Activated T-cell treated with anti-CD3 and anti-CD28 coated beads, Interleukin-2, amount 50 U/mL, for 24 hours (primary cell): Measurements from ENCODE around the gene BCL2.

Source experiments
- DNase-seq: peaks from one replicate; pipeline ENCODE4 v3.0.0-alpha.2; 2020
- H3K27ac Mint-ChIP-seq: 2 replicates; pipeline ENCODE4 v1.8.0; 2020; ENCODE audit warnings: mild to moderate bottlenecking, mixed read lengths
- H3K27me3 Mint-ChIP-seq: 2 replicates; pipeline ENCODE4 v1.8.0; 2020; ENCODE audit warnings: mixed read lengths
- H3K36me3 Mint-ChIP-seq: 2 replicates; pipeline ENCODE4 v1.8.0; 2020; ENCODE audit warnings: low read depth, mixed read lengths
- H3K4me1 Mint-ChIP-seq: 2 replicates; pipeline ENCODE4 v1.8.0; 2020; ENCODE audit warnings: low read depth, mixed read lengths
- H3K4me3 Mint-ChIP-seq: 2 replicates; pipeline ENCODE4 v1.8.0; 2020; ENCODE audit warnings: mild to moderate bottlenecking, moderate library complexity, mixed read lengths
- H3K9me3 Mint-ChIP-seq: 2 replicates; pipeline ENCODE4 v1.8.0; 2020; ENCODE audit warnings: mixed read lengths

The BCL2 gene

GRCh38 chr18:63128237-63128974 is 191.2 kb downstream of the BCL2 start:
- H3K9me3 Mint-ChIP-seq = no peaks in the 10 kb centered on the region
- no peak overlapping the region for H3K4me3 Mint-ChIP-seq
- no peaks in the 10 kb centered on the region for H3K27me3 Mint-ChIP-seq

DNA sequence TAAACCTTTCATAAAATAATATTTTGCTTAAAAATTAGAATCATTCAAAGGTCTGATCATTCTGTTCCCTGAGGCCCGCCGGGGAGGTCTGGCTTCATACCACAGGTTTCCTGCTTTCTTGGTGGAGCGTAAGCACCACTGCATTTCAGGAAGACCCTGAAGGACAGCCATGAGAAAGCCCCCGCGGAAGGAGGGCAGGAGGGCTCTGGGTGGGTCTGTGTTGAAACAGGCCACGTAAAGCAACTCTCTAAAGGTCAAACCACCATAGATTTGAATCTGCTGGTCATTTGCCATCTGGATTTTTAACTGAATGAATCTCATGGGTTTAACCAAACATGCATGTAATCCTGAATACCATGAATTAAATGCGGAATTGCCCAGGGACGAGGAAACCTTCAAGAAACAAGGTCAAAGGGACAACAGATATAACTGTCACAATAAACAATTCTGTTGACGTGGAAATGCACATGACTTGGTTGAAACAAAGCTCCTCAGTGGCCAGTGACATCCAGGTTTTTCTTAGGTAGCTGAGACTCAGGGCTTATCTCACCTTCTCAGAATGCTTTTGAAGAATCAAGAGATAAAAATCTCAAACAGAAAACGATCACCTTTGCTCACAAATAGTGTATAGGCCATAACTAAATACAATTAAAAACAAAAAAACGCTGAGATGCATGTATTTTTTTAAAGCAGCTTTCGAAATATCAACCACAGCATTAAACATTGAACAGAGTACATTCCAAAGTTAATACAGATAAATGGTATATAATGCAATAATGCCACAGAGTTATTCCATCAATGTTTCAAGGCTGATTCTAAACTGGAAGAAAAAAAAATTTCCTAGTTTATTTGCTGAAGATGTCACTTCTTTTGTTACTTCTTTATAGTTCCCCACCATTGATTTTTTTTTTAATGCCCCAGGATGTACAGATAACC is 193.2 kb downstream of the BCL2 start:
- DNase-seq = no peak
- Mint-ChIP-seq H3K9me3 (no peaks in the 10 kb centered on the region), H3K27me3 (no peaks in the 10 kb centered on the region), H3K4me3 (no peak overlapping the region), H3K27ac (peak overlapping the region; percentile 47), H3K4me1 (peaks cover 14% of the 10 kb centered on the region), H3K36me3 (peaks cover 45% of the 10 kb centered on the region)

More at GRCh38 chr18:63128237-63128974, 191.2 kb downstream of the BCL2 start:
- Mint-ChIP-seq H3K27ac (peak overlapping the region; percentile 63), H3K36me3 (peaks cover 45% of the 10 kb centered on the region), H3K4me1 (peaks cover 30% of the 10 kb centered on the region)
- DNase-seq = no peak

DNA sequence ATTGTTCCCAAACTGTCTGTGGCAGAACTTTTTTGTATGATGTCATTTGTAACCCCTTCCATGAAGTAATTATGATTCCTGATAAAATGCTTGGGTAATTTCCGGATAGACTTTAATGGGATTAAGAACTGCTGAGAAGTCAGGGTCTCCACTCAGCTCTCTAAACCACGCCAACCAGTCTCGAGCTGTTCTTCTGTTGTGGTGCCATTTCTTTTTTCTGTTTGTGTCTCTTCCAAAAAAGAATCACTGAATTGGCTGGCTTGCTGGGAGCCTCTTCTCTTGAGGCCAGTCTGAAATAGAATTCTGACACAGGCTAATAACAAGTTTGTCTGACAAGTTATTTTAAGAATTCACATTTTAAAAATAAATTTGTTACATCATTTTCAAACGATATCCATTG is 198.9 kb downstream of the BCL2 start:
- peaks cover 14% of the 10 kb centered on the region for H3K36me3 Mint-ChIP-seq
- peaks cover 6% of the 10 kb centered on the region for H3K4me1 Mint-ChIP-seq
- peaks cover 9% of the 10 kb centered on the region for H3K27me3 Mint-ChIP-seq
- DNase-seq = no peak
- no peak overlapping the region for H3K27ac Mint-ChIP-seq
- no peaks in the 10 kb centered on the region for H3K9me3 Mint-ChIP-seq
- H3K4me3 Mint-ChIP-seq = no peak overlapping the region

DNA sequence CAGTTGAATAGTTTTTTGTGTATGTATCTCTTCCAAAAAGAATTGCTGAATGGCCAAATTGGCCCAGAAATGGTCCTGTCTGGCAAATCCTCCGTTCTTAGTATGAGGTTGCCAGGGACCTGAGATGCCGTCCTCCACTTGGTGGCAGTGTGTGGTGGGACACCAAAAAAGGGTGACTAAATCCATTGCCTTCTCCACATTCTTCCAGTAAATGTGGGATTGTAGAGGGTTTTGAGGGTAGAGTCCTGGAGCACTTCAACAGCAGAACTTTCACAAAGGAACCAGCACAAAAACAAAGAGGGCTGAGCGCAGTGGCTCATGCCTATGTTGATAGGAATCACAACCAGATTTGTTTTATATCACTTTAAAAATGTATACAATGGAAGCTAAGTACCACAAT is 199.9 kb downstream of the BCL2 start:
- H3K36me3 Mint-ChIP-seq = peaks cover 4% of the 10 kb centered on the region
- no peak overlapping the region for H3K4me3 Mint-ChIP-seq
- H3K4me1 Mint-ChIP-seq = peaks cover 6% of the 10 kb centered on the region
- peaks cover 13% of the 10 kb centered on the region for H3K27me3 Mint-ChIP-seq
- no peak overlapping the region for H3K27ac Mint-ChIP-seq
- DNase-seq = no peak
- H3K9me3 Mint-ChIP-seq = no peaks in the 10 kb centered on the region

DNA sequence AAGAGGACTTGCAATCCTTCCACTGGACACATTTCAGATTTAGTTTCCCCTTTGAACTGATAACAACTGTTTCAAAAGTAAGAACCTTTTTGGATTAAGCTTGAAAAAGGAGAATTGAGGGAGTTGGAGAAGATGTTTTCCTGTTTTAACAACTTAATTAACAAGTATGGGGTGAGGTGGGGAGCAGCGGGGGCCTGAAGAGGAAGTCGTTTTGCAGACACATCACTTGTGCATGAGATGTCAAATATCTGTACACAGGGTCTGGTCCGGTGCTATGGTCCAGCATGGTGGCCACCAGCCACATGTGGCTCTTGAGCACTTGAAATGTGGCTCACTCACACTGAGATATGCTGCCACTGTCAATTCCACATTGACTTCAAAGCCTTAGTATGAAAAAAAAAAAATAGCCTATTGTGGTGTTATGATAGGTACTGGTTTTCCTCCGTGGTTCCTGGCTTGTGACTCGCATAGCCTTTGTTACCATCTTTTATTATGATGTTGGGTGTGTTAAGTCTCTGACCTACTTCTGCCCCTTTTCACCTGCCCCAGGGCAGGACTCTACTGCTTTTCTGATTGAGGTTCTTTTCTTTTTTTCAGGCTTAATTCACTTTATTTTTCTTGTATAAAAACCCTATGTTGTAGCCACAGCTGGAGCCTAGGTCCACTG is 205.5 kb downstream of the BCL2 start:
- no peaks in the 10 kb centered on the region for H3K36me3 Mint-ChIP-seq
- H3K4me3 Mint-ChIP-seq = no peak overlapping the region
- H3K27me3 Mint-ChIP-seq = peaks cover 25% of the 10 kb centered on the region
- no peak for DNase-seq
- no peak overlapping the region for H3K27ac Mint-ChIP-seq
- peaks cover 6% of the 10 kb centered on the region for H3K9me3 Mint-ChIP-seq
- peaks cover 6% of the 10 kb centered on the region for H3K4me1 Mint-ChIP-seq

DNA sequence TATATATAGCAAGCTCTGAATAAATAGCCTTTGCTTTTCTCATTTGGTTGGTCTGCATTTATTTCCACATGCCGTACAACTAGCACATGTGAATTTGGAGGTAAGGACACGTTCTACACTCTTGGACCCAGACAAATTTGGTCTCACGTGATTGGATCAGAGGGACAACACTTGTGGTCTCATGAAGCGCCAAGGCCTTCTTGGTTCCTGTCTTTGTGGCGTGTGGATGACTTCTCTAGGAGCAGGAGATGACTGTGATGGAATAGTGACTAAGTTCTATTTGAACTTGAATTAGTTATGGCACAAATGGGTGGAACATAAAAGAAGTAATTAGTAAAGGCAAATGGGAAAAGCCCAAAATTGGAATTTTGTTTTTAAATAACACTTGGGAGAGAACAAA is 206.9 kb downstream of the BCL2 start:
- H3K36me3 Mint-ChIP-seq = no peaks in the 10 kb centered on the region
- no peak overlapping the region for H3K27ac Mint-ChIP-seq
- DNase-seq = no peak
- no peak overlapping the region for H3K4me3 Mint-ChIP-seq
- peaks cover 22% of the 10 kb centered on the region for H3K27me3 Mint-ChIP-seq
- peaks cover 6% of the 10 kb centered on the region for H3K9me3 Mint-ChIP-seq
- peaks cover 11% of the 10 kb centered on the region for H3K4me1 Mint-ChIP-seq

DNA sequence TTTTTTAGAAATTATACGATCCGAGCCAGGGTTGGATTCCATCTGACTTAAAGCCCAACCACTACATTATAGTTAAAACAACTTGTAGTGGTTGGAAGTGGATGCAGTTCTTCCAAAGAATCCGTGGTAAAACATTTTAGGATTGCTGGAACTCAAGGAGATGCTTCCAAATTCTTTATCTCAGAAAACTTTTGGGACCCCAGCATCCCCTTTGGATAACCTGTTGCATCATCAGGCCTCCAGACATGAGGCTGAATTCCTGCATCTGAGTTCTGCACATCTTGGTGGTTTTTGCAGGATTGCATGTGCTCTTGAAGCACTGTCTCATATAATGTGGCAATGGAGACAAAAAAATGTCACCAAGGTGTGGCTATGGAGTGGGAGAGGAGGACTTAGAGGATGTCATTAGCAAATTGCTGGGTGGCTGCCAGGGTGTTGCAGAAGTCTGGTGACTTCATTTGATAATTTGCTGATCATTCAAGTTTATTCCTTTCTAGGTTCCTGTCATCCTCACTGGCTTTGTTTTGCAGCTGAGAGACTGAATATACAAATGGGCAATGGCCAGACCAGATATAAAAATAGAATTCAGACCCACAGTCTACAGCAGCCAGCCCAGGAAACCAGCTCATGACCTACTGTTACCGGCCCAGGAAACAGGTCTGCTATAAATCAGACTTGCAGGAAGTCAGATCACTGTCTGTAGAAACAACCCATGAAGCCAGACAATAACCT is 207.7 kb downstream of the BCL2 start:
- Mint-ChIP-seq H3K4me1 (peaks cover 19% of the 10 kb centered on the region), H3K36me3 (no peaks in the 10 kb centered on the region), H3K4me3 (no peak overlapping the region), H3K27me3 (peaks cover 22% of the 10 kb centered on the region), H3K9me3 (peaks cover 6% of the 10 kb centered on the region), H3K27ac (no peak overlapping the region)
- DNase-seq = no peak

DNA sequence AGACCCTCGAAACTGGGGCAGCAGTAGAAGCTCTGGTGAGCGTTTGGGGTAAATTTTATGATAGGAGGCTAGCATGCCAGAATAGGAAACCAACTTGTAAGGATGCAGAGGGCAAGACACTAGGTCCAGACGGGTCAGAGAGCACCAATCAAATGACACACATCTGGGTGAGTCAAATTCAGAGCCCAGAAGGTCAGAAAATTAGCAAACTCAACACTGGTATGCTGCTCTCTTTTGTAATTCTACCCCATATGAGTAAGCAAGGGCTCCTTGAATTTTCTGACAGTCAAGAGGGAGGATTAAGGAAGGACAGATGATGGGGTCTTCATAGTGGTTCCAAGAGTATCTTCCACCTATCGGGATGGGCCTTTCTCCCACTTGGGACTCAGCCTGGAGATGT is 209.8 kb downstream of the BCL2 start:
- peaks cover 15% of the 10 kb centered on the region for H3K27me3 Mint-ChIP-seq
- DNase-seq = no peak
- H3K36me3 Mint-ChIP-seq = no peaks in the 10 kb centered on the region
- peaks cover 6% of the 10 kb centered on the region for H3K9me3 Mint-ChIP-seq
- no peak overlapping the region for H3K4me3 Mint-ChIP-seq
- no peak overlapping the region for H3K27ac Mint-ChIP-seq
- peaks cover 32% of the 10 kb centered on the region for H3K4me1 Mint-ChIP-seq

DNA sequence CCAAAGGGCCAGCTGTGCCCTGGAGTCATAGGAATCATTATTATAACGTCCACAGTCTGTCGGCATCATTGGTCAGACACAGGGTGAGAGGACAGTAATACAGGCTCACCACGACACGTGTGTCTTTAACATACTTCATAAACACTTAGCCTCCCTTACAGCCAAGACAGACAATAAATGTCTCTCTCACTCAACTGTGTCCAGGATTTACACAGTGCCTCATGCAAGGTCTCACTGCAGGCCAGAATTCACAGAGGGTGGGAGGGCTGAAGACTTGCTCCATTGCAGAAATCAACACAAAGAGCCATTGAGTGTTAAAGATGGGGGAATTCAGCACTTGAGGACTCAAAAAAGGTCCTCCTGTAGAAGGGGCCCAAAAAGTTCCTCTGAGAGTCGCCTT is 210.5 kb downstream of the BCL2 start:
- DNase-seq = no peak
- H3K9me3 Mint-ChIP-seq = peaks cover 6% of the 10 kb centered on the region
- H3K36me3 Mint-ChIP-seq = no peaks in the 10 kb centered on the region
- H3K27me3 Mint-ChIP-seq = peaks cover 13% of the 10 kb centered on the region
- H3K27ac Mint-ChIP-seq = no peak overlapping the region
- no peak overlapping the region for H3K4me3 Mint-ChIP-seq
- H3K4me1 Mint-ChIP-seq = peaks cover 32% of the 10 kb centered on the region

- no peaks in the 10 kb centered on the region for H3K36me3 Mint-ChIP-seq
- H3K9me3 Mint-ChIP-seq = peaks cover 6% of the 10 kb centered on the region
- H3K27ac Mint-ChIP-seq = peak overlapping the region; percentile 94
- DNase-seq = no peak
- H3K4me1 Mint-ChIP-seq = peaks cover 28% of the 10 kb centered on the region
- peaks cover 8% of the 10 kb centered on the region for H3K27me3 Mint-ChIP-seq
- H3K4me3 Mint-ChIP-seq = no peak overlapping the region
These were observed 211.6 kb downstream of the BCL2 start for GRCh38 chr18:63107931-63108330.

DNA sequence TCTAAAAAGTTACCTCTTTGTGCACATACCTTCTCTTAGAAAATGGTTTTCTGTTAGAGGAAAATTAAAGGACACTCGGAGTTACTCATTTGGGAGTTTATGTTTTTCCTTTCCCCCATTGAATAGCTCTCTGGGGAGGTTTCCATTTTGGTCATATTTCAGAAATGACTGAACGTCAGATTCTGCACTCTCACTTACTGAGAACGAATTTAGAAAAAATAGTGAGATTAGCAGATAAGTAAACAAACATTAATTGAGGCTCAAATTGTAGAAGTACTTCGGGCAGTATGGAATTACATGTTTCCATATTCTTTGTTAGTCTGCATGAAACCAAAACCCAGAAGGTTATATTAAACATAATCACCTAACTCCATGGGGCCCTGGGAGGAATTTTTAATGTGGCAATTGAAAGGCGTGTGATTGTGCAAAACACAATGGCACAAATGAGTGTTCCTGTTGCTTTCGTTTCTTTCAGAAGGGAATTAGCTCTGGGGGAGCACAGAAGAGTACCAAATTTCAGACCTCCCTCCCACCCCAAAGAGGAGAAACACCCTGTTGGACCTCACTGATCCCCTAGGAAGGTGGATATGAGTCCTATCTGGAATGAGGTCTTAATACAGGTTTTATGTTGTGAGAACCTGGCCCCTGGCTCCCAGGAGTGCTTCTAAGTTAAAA is 212.3 kb downstream of the BCL2 start:
- no peak for DNase-seq
- H3K27ac Mint-ChIP-seq = peak overlapping the region; percentile 94
- H3K4me3 Mint-ChIP-seq = peak overlapping the region; percentile 56
- H3K4me1 Mint-ChIP-seq = peaks cover 28% of the 10 kb centered on the region
- no peaks in the 10 kb centered on the region for H3K36me3 Mint-ChIP-seq
- H3K9me3 Mint-ChIP-seq = peaks cover 6% of the 10 kb centered on the region
- peaks cover 4% of the 10 kb centered on the region for H3K27me3 Mint-ChIP-seq

DNA sequence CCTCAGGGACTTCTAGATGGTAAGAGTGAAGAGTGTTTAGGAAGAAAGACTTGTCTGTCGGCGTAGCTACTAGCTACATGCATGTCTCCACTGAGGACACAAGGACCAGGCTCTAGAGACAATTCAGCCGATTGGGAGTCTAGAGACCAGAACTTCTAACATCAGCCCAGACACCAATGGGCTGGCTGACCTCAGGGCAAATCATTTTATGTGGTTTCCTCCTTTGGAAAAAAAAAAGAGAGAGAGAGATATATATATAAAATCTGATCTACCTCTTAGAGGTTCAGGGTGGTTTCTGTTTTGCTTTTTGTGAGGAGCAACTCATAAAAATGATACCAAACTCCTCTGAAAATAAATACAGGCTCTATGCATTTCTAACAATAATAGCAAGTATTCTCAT is 212.8 kb downstream of the BCL2 start:
- Mint-ChIP-seq H3K4me1 (peaks cover 30% of the 10 kb centered on the region), H3K9me3 (peaks cover under 1% of the 10 kb centered on the region), H3K27ac (peak overlapping the region; percentile 94), H3K4me3 (peak overlapping the region; percentile 56), H3K27me3 (peaks cover 4% of the 10 kb centered on the region), H3K36me3 (no peaks in the 10 kb centered on the region)
- no peak for DNase-seq

DNA sequence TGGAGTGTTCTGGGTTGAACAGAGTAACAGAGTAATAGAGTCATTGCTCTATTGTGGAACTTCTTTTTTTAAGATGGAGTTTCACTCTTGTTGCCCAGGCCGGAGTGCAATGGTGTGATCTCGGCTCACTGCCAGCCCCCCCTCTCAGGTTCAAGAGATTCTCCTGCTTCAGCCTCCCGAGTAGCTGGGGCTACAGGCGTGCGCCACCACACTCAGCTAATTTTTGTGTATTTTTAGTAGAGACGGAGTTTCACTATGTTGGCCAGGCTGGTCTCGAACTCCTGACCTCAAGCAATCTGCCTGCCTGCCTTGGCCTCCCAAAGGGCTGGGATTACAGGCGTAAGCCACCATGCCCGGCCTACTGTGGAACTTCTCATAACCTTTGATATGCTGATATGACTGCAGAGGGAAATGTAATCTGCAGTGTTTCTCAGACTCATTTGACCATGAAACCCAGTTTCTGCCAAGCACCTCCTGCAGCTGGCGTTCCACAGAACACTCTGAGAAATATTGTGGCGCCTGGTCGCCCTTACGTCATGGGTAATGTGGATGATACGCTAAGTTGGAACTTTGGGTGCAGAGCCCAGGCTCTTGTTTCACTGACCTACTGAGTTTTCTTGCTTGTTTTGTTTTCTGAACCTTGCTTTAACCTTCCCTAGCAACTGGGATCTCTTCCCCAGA is 213.8 kb downstream of the BCL2 start:
- Mint-ChIP-seq H3K27me3 (peaks cover 4% of the 10 kb centered on the region), H3K9me3 (no peaks in the 10 kb centered on the region), H3K4me3 (no peak overlapping the region), H3K27ac (peak overlapping the region; percentile 94), H3K36me3 (no peaks in the 10 kb centered on the region), H3K4me1 (peaks cover 30% of the 10 kb centered on the region)
- DNase-seq = no peak
